Measurements from ENCODE around the gene IFT27. TPM values are rescaled to one million over a fixed set of nuclear protein-coding genes. Genes with fewer than 3 reads are reported as not detected.

IFT27 gene, protein sequence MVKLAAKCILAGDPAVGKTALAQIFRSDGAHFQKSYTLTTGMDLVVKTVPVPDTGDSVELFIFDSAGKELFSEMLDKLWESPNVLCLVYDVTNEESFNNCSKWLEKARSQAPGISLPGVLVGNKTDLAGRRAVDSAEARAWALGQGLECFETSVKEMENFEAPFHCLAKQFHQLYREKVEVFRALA
- 26.2 and 32.7 TPM in 2 replicates for total RNA-seq

DNA sequence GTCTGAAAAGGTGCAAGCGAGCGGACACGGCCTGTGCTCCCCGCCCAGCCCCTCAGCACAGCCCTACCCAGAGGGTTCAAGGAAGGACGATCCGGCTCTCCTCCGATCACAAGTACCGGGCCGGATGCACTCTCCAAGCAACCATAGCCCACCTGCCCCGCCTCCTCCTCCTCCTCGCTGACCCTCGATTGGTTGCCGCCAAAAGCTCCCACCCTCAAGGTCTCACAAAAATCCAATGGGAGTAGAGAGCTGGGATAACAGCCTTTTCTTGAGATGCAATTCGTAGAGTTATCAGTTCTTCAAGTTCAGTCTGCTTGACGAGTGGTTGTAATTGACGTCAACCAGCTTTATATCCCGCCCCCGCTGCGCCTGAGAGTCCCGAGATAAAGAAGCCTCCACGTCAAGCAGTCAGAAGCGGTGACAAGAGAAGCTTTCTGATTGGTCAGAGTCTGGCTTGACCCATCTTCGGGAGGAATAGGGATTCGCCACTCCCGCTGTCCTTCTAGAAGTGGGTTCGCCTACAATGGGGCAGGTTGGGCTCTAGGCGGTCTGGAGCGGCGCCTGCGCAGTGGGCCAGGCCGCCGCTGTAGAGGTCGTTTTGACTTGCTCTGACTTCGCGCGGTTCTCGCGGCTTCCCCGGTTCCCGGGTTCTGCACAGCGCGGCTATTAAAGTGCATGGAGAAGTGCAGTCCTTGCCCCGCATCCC, at the start of gene IFT27:
Gene IFT27, minus strand, starts transcription at position 156 of the 706 bp plus-strand sequence. CDS start 412 bp downstream, outside the sequence.
- intact Hi-C loops (cut with micrococcal nuclease), result loop anchor here (1.0 to 5.0 kb wide), 9 partner anchors 19 to 467 kb away; partner anchors contain the start of gene EIF3D
- ATAC-seq (ENCODE audit: low read depth) (peak; percentile 89), DNase-seq (peak; percentile 81)
- Mint-ChIP-seq H3K36me3 (ENCODE audit: low read depth) (peaks cover 6% of the 10 kb centered on the region), H3K9me3 (no peaks in the 10 kb centered on the region), H3K27ac (peak within 1 kb of the TSS; percentile 89), H3K4me3 (peak within 1 kb of the TSS; percentile 88), H3K4me1 (peaks cover 14% of the 10 kb centered on the region), H3K27me3 (no peaks in the 10 kb centered on the region)
- CTCF ChIA-PET, result interaction anchor here (0.9 to 4.0 kb wide), 9 partner anchors 19 to 485 kb away, joined by 3 to 25 read pairs (median 5); partner anchors contain the start of gene NCF4
- POLR2A ChIA-PET, result interaction anchor here (0.5 to 2.5 kb wide), 21 partner anchors 77 to 882 kb away, joined by 3 to 24 read pairs (median 4); partner anchors contain the start of genes EIF3D, MPST, NCF4 and TST
- TF ChIP-seq, protein P1, sequence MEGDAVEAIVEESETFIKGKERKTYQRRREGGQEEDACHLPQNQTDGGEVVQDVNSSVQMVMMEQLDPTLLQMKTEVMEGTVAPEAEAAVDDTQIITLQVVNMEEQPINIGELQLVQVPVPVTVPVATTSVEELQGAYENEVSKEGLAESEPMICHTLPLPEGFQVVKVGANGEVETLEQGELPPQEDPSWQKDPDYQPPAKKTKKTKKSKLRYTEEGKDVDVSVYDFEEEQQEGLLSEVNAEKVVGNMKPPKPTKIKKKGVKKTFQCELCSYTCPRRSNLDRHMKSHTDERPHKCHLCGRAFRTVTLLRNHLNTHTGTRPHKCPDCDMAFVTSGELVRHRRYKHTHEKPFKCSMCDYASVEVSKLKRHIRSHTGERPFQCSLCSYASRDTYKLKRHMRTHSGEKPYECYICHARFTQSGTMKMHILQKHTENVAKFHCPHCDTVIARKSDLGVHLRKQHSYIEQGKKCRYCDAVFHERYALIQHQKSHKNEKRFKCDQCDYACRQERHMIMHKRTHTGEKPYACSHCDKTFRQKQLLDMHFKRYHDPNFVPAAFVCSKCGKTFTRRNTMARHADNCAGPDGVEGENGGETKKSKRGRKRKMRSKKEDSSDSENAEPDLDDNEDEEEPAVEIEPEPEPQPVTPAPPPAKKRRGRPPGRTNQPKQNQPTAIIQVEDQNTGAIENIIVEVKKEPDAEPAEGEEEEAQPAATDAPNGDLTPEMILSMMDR (IDR thresholded peaks at IDR 0.05), result no peak

DNA sequence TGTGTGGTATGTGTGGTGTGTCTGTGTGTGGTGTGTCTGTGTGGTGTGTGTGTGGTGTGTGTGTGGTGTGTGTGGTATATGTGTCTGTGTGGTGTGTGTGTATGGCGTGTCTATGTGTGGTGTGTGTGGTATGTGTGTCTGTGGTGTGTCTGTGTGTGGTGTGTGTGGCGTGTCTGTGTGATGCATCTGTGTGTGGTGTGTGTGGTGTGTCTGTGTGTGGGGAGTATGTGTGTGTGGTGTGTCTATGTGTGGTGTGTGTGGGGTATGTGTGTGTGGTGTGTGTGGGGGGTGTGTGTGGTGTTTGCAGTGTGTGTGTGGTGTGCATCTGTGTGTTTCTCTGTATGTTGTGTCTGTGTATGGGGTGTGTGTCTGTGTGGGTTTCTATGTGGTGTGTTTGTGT, 48.7 kb upstream of the IFT27 start:
- POLR2A ChIA-PET, result no interaction called here
- Mint-ChIP-seq H3K4me1 (no peaks in the 10 kb centered on the region), H3K27ac (no peak overlapping the region), H3K27me3 (peaks cover 42% of the 10 kb centered on the region), H3K36me3 (ENCODE audit: low read depth) (no peaks in the 10 kb centered on the region), H3K4me3 (no peak overlapping the region), H3K9me3 (no peaks in the 10 kb centered on the region)
- ATAC-seq (ENCODE audit: low read depth) (no peak), DNase-seq (no peak)
- intact Hi-C loops (cut with micrococcal nuclease), result no loop called here
- CTCF ChIA-PET, result no interaction called here
- TF ChIP-seq, protein P1 (IDR thresholded peaks at IDR 0.05), result no peak

DNA sequence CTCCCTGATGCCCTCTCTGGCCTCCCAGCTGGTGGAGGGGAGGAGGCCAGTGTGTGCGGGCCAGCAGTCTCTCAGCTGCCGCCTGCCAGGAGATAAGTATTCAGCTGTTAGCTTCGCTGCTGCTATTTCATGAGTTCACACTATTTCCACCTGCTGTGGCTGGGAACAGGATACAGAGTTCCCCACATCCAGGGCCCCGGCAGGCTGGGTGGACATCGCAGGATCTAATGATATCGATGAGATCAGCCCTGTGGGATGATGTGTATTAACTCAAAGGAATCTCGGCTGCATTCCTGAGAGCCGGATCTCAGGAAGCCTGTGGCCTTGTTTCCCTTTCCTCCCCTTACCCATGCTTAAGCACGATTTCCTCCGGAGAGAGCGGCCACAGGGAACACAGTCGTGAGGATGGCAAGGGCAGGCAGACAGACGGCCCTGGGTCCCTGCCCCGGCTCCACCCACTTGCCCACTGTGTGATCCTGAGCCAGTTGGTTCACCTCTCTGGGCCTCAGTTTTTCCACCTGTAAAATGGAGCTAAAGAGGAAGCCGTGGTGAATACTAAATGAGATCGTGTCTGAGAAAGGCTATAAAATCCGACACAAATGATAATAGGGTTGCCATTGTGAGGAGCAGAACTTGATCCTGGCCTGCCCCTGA, 47.4 kb upstream of the IFT27 start:
- Mint-ChIP-seq H3K27me3 (peaks cover 48% of the 10 kb centered on the region), H3K4me1 (no peaks in the 10 kb centered on the region), H3K4me3 (no peak overlapping the region), H3K9me3 (no peaks in the 10 kb centered on the region), H3K27ac (no peak overlapping the region), H3K36me3 (ENCODE audit: low read depth) (no peaks in the 10 kb centered on the region)
- intact Hi-C loops (cut with micrococcal nuclease), result no loop called here
- no peak for DNase-seq
- TF ChIP-seq, protein P1 (IDR thresholded peaks at IDR 0.05), result no peak
- POLR2A ChIA-PET, result no interaction called here
- CTCF ChIA-PET, result no interaction called here
- no peak for ATAC-seq (ENCODE audit: low read depth)

DNA sequence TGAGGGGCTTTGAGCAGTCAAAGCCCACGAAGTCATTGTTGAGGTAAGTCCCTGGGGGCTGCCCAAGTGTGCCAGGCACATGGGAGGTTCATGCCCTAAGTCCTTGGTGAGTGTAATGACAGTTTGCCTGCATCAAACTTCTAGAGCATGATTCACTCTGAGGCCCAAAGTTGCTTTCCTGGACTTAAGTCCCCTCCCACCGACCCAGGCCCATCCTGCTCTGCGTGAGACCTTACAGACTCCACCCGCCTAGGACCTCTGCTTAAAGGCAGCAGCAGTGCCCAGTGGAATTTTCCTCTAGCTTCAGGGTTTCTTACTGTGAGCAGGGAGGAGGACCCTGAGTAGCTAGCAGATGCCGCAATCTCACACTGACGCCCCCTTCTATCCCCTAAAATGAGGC, 46.7 kb upstream of the IFT27 start:
- Mint-ChIP-seq H3K36me3 (ENCODE audit: low read depth) (no peaks in the 10 kb centered on the region), H3K9me3 (no peaks in the 10 kb centered on the region), H3K4me1 (no peaks in the 10 kb centered on the region), H3K27me3 (peaks cover 55% of the 10 kb centered on the region), H3K4me3 (no peak overlapping the region), H3K27ac (no peak overlapping the region)
- DNase-seq (no peak), ATAC-seq (ENCODE audit: low read depth) (no peak)
- TF ChIP-seq, protein P1 (IDR thresholded peaks at IDR 0.05), result no peak
- intact Hi-C loops (cut with micrococcal nuclease), result no loop called here
- ChIA-PET POLR2A (no interaction called here), CTCF (interaction anchor here (1.0 kb wide), 1 partner anchor 33 kb away, joined by 3 read pairs; no protein-coding TSS in a partner anchor)

DNA sequence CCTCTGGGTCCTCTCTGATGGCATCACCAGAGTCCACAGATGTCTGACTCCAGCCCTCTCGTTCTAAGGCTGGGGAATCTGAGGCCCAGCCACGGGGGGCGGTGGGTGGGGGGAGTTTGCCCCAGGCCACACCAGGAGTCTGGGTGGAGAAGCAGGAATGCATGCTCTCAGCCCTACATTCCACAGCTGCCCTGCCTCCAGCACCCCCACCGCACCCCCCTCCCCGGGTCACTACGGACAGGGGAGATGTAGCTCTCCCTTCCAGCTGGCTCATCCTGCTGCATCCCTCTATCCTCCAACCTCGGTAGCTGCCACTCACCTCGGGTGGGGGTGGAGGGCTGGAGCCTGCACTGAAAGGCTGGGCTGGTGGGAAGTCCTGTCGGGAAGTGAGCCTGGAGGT, 43.2 kb upstream of the IFT27 start:
- H3K4me3 Mint-ChIP-seq, result no peak overlapping the region
- ChIA-PET CTCF (no interaction called here), POLR2A (no interaction called here)
- no peak for DNase-seq
- intact Hi-C loops (cut with micrococcal nuclease), result no loop called here
- peaks cover 72% of the 10 kb centered on the region for H3K27me3 Mint-ChIP-seq
- TF ChIP-seq, protein P1 (IDR thresholded peaks at IDR 0.05), result no peak
- no peaks in the 10 kb centered on the region for H3K9me3 Mint-ChIP-seq
- no peak overlapping the region for H3K27ac Mint-ChIP-seq
- H3K4me1 Mint-ChIP-seq, result no peaks in the 10 kb centered on the region
- ATAC-seq (ENCODE audit: low read depth), result no peak
- no peaks in the 10 kb centered on the region for H3K36me3 Mint-ChIP-seq (ENCODE audit: low read depth)

Measured in activated B cell treated with CpG ODN at 0.5 μM for 24 hours (primary cell).